ENCODE results near the gene STAT3. TPM values are rescaled to one million over a fixed set of nuclear protein-coding genes. Genes with fewer than 3 reads are reported as not detected.
"Not testable (repeated sequence)": the region's sequence is repeated elsewhere in the genome, so short reads cannot be mapped to it uniquely, and the experiment has no call there.

STAT3 gene
- total RNA-seq, 6 experiments from 2014 or later, result 65.3 to 74.5 (median 68.8) TPM

DNA sequence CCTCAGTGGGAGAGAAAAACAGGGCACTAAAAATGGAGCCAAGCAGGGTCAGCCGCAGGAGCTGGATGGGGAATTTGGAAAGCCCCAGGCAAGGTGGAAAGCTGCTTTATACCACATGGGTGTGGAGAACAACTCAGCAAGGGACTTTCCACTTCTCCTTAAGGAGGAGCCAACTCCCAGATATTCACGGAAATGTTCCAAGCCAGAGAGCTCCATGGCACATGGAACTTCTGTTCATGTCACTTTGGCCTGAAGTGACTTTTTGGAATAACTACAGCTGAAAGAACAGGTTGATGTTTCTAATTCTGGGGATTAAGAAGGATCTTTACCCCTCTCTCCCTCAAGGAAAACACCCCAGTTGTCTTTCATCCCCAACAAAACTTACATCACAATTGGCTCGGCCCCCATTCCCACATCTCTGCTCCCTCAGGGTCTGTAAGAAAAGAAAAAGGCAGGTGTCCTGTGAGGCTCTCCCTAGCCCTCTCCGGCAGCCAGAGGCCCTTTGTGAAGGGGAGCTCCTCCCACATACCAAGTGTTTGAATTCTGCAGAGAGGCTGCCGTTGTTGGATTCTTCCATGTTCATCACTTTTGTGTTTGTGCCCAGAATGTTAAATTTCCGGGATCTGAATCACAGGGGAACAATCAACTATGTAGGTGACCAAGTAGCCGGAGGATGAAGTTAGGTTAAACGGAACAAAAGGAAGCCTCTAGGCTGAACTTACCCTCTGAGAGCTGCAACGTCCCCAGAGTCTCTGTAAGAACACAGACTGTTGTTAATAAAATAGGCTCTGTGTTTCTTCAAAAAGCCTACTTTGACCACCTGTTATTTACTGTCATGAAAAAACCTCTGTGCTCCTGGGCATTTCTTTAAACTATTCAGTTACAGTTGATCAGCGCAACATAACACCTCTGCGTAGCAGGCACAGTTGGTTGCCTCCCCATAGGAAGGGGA, 58.9 kb downstream of the STAT3 start:
- Mint-ChIP-seq H3K9me3 (no peaks in the 10 kb centered on the region), H3K4me1 (ENCODE audit: low read depth) (peaks cover 45% of the 10 kb centered on the region), H3K27ac (peak overlapping the region; percentile 87), H3K4me3 (peak overlapping the region; percentile 78), H3K36me3 (ENCODE audit: low read depth) (peaks cover 35% of the 10 kb centered on the region), H3K27me3 (ENCODE audit: insufficient read depth) (0 out of 2 replicates have a peak, but pooled peaks cover 6% of the 10 kb centered on the region)
- TF ChIP-seq, protein P1, sequence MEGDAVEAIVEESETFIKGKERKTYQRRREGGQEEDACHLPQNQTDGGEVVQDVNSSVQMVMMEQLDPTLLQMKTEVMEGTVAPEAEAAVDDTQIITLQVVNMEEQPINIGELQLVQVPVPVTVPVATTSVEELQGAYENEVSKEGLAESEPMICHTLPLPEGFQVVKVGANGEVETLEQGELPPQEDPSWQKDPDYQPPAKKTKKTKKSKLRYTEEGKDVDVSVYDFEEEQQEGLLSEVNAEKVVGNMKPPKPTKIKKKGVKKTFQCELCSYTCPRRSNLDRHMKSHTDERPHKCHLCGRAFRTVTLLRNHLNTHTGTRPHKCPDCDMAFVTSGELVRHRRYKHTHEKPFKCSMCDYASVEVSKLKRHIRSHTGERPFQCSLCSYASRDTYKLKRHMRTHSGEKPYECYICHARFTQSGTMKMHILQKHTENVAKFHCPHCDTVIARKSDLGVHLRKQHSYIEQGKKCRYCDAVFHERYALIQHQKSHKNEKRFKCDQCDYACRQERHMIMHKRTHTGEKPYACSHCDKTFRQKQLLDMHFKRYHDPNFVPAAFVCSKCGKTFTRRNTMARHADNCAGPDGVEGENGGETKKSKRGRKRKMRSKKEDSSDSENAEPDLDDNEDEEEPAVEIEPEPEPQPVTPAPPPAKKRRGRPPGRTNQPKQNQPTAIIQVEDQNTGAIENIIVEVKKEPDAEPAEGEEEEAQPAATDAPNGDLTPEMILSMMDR (IDR thresholded peaks at IDR 0.05), result no peak
- peak; percentile 78 for DNase-seq

- Mint-ChIP-seq H3K27me3 (ENCODE audit: insufficient read depth) (peaks cover 6% of the 10 kb centered on the region; the same call in 1 of the 2 replicates), H3K9me3 (no peaks in the 10 kb centered on the region), H3K27ac (peak overlapping the region; percentile 95), H3K36me3 (ENCODE audit: low read depth) (peaks cover 41% of the 10 kb centered on the region), H3K4me3 (peak overlapping the region; percentile 56), H3K4me1 (ENCODE audit: low read depth) (peaks cover 78% of the 10 kb centered on the region)
- TF ChIP-seq, protein P1 (IDR thresholded peaks at IDR 0.05), result no peak
- DNase-seq, result peak; percentile 96
Measured at GRCh38 chr17:42325026-42325425, 63.2 kb downstream of the STAT3 start.

DNA sequence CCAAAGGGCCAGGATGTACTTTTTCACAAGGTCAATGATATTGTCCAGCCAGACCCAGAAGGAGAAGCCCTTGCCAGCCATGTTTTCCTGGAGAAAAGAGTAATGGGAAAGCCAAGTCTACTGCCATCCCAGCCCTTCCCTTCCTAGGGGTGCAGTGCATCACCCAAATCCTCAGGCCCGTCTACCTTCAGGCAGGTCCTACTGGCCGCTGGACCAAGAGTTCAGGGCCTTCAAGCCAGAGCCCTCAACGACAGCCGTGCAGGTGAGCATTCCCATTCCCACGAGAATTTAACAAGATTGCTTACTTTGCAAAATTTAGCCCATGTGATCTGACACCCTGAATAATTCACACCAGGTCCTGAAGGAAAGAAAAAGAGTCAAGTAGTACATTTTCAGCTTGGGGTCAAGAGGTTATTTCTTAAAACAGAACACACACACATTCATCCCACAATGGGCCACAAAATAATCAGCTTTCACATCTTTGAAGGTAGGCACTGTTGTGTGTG, 64.9 kb downstream of the STAT3 start:
- no peak for DNase-seq
- H3K27ac Mint-ChIP-seq, result peak overlapping the region; percentile 94
- no peaks in the 10 kb centered on the region for H3K9me3 Mint-ChIP-seq
- H3K27me3 Mint-ChIP-seq (ENCODE audit: insufficient read depth), result peaks cover 3% of the 10 kb centered on the region; the same call in 1 of the 2 replicates
- H3K4me3 Mint-ChIP-seq, result no peak overlapping the region
- peaks cover 68% of the 10 kb centered on the region for H3K4me1 Mint-ChIP-seq (ENCODE audit: low read depth)
- TF ChIP-seq, protein P1 (IDR thresholded peaks at IDR 0.05), result no peak
- peaks cover 40% of the 10 kb centered on the region for H3K36me3 Mint-ChIP-seq (ENCODE audit: low read depth)

DNA sequence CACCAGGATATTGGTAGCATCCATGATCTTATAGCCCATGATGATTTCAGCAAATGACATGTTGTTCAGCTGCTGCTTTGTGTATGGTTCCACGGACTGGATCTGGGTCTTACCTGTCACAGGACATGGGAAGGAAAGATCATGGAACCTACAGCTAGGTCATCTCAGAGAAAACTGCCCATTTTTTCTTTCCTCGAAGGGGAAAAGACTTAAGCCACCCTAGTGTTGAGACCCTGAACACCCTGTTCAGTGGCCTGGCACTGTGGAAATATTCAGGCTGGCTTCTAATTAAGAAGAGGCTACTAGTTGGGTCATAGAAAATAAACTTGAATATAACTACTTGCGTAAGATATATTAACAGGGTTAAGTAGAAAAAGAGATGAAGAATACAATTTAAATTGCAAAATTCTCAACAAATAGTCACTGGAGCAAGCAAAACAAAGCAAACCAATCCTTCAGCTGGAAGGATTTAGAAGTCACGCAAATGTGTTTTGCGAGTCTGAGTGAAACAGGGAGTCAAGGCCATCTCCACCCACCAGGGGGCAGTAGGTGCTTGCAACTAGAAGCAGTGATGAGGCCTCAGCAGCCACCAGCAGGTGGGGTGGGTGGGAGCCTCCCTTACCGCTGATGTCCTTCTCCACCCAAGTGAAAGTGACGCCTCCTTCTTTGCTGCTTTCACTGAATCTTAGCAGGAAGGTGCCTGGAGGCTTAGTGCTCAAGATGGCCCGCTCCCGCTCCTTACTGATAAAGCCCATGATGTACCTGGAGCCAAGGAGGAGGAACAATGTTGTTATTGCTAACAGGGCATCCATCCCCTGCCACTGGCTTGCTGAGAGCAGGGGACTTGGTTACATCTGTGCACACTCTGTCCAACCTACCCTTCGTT, 65.6 kb downstream of the STAT3 start:
- peaks cover 42% of the 10 kb centered on the region for H3K36me3 Mint-ChIP-seq (ENCODE audit: low read depth)
- H3K4me3 Mint-ChIP-seq, result no peak overlapping the region
- H3K27ac Mint-ChIP-seq, result peak overlapping the region; percentile 94
- peaks cover 3% of the 10 kb centered on the region; the same call in 1 of the 2 replicates for H3K27me3 Mint-ChIP-seq (ENCODE audit: insufficient read depth)
- no peaks in the 10 kb centered on the region for H3K9me3 Mint-ChIP-seq
- DNase-seq, result peak; percentile 91
- TF ChIP-seq, protein P1 (IDR thresholded peaks at IDR 0.05), result peak; percentile 100
- peaks cover 67% of the 10 kb centered on the region for H3K4me1 Mint-ChIP-seq (ENCODE audit: low read depth)

DNA sequence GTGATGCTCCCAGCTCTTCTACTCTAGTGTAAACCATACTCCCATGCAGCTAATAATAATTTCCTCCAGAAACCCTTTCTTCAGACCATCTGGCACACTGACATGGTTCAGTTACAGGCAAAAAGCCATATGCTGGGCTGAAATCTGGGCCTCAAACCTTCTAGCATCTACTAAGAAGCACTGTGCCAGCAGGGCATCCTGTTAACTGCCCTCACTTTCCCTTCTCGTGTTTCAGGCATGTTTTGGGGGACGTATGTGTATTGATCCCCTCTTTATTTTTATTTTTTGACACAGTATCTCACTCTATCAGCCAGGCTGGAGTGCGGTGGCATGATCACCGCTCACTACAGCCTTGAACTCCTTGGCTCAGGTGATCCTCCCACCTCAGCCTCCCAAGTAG, 66.7 kb downstream of the STAT3 start:
- Mint-ChIP-seq H3K9me3 (no peaks in the 10 kb centered on the region), H3K4me1 (ENCODE audit: low read depth) (peaks cover 61% of the 10 kb centered on the region), H3K27ac (peak overlapping the region; percentile 94), H3K4me3 (no peak overlapping the region), H3K36me3 (ENCODE audit: low read depth) (peaks cover 53% of the 10 kb centered on the region), H3K27me3 (ENCODE audit: insufficient read depth) (peaks cover 3% of the 10 kb centered on the region; the same call in 1 of the 2 replicates)
- TF ChIP-seq, protein P1 (IDR thresholded peaks at IDR 0.05), result no peak
- no peak for DNase-seq

DNA sequence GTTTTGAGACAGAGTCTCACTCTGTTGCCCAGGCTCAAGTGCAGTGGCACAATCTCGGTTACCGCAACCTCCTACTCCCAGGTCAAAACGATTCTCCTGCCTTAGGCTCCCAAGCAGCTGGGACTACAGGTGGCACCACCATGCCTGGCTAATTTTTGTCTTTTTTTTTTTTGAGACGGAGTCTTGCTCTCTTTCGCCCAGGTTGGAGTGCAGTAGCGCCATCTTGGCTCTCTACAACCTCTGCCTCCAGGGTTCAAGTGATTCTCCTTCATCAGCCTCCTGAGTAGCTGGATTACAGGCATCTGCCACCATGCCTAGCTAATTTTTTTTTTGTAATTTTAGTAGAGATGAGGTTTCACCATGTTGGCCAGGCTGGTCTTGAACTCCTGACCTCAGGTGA, 70.3 kb downstream of the STAT3 start:
- not testable (repeated sequence) for DNase-seq; H3K27me3 Mint-ChIP-seq (ENCODE audit: insufficient read depth); H3K4me3 Mint-ChIP-seq; H3K27ac Mint-ChIP-seq; H3K9me3 Mint-ChIP-seq
- peaks cover 46% of the 10 kb centered on the region for H3K36me3 Mint-ChIP-seq (ENCODE audit: low read depth)
- peaks cover 33% of the 10 kb centered on the region for H3K4me1 Mint-ChIP-seq (ENCODE audit: low read depth)
